K562 (cell line): ENCODE measurements around the gene VEGFA. TPM values are rescaled to one million over a fixed set of nuclear protein-coding genes. Genes with fewer than 3 reads are reported as not detected.

Experiments
- CSDE1 ChIP-seq, 2 experiments: fragments of 450-650 bp; IDR thresholded peaks; 2 replicates each; pipeline ENCODE4 v1.6.1; 2016; ENCODE audit warnings: mild to moderate bottlenecking in 1 of 2
- HCFC1 ChIP-seq: IDR thresholded peaks from 2 replicates; pipeline ENCODE4 v1.6.1; 2012; ENCODE audit warnings: low read depth, low read length, improper control_type of control experiment
- HDAC8 ChIP-seq: fragments of 450-650 bp; IDR thresholded peaks from 2 replicates; pipeline ENCODE4 v1.6.1; 2016; ENCODE audit warnings: mild to moderate bottlenecking, missing genetic modification characterization, moderate library complexity, missing compliant biosample characterization
- ILK ChIP-seq: fragments of 450-650 bp; IDR thresholded peaks from 2 replicates; pipeline ENCODE4 v1.6.1; 2016; ENCODE audit warnings: missing genetic modification characterization, low read depth, mild to moderate bottlenecking, missing compliant biosample characterization, moderate library complexity, borderline replicate concordance
- LEF1 ChIP-seq: fragments of 450-650 bp; IDR thresholded peaks from 2 replicates; pipeline ENCODE4 v1.6.1; 2016; ENCODE audit warnings: mild to moderate bottlenecking
- MEIS2 ChIP-seq: fragments of 450-650 bp; IDR thresholded peaks from 2 replicates; pipeline ENCODE4 v1.6.1; 2014; ENCODE audit warnings: mild to moderate bottlenecking; ENCODE audit not compliant: partially characterized antibody
- PATZ1 ChIP-seq: fragments of 250-450 bp; sonication (Bioruptor Pico); IDR thresholded peaks from 2 replicates; pipeline ENCODE4 v1.5.0; 2020; ENCODE audit warnings: mild to moderate bottlenecking, borderline replicate concordance
- POLR2AphosphoS5 ChIP-seq: IDR thresholded peaks from 2 replicates; pipeline ENCODE4 v1.6.1; 2011; ENCODE audit warnings: mild to moderate bottlenecking, low read depth, low read length, moderate library complexity; ENCODE audit not compliant: control insufficient read depth, insufficient read depth
- SMARCE1 ChIP-seq: fragments of 450-650 bp; IDR thresholded peaks from 2 replicates; pipeline ENCODE4 v1.7.1; 2016; ENCODE audit warnings: mild to moderate bottlenecking
- SP2 ChIP-seq: IDR thresholded peaks from 2 replicates; pipeline ENCODE4 v1.6.1; 2011; ENCODE audit warnings: mild to moderate bottlenecking, low read depth, low read length, moderate library complexity; ENCODE audit not compliant: poor library complexity, severe bottlenecking; ENCODE audit errors: extremely low read depth
- TCF7 ChIP-seq: sonication (generic); IDR thresholded peaks from 2 replicates; pipeline ENCODE4 v1.6.1; 2016; ENCODE audit warnings: antibody characterized with exemption, borderline replicate concordance
- ZNF197 ChIP-seq: fragments of 200-800 bp; sonication (Bioruptor generic); IDR thresholded peaks from 2 replicates; pipeline ENCODE4 v1.6.1; 2016; ENCODE audit warnings: low read depth, missing genetic modification characterization, missing compliant biosample characterization
- ZNF263 ChIP-seq: sonication (generic); formaldehyde crosslinking; IDR thresholded peaks from 2 replicates; pipeline ENCODE4 v1.8.0; 2022; ENCODE audit warnings: mild to moderate bottlenecking, missing genetic modification reagents, borderline replicate concordance
- ZNF282 ChIP-seq: sonication (generic); formaldehyde crosslinking; IDR thresholded peaks from 2 replicates; pipeline ENCODE4 v1.8.1; 2023; ENCODE audit warnings: missing genetic modification reagents
- ZNF41 ChIP-seq: fragments of 250-450 bp; sonication (Bioruptor Pico); conservative IDR thresholded peaks from 2 replicates; pipeline ENCODE4 v1.4.0; 2020; ENCODE audit warnings: mild to moderate bottlenecking
- polyA plus RNA-seq, 8 experiments: library from polyadenylated mRNA; depleted of rRNA in 4 of 8; stranded (reverse) in 5 of 8; unstranded in 3 of 8; fragments of >200 nt; fragmentation: Nextera tagmentation in 2 of 8; fragmentation: Illumina TruSeq in 1 of 8; extraction: Ambion mirVana in 2 of 8; extraction: Trizol in 1 of 8; gene quantifications; 2 replicates each; pipeline versions ENCODE4 v1.2.1 to v1.2.3, GENCODE V29; 2011 to 2014; ENCODE audit warnings: inconsistent platforms in 1 of 8, missing spikeins in 1 of 8
- total RNA-seq, 7 experiments: library from RNA; depleted of rRNA in 6 of 7; stranded (reverse); fragments of >200 nt in 6 of 7; fragmentation: Illumina TruSeq in 2 of 7; extraction: Trizol in 2 of 7; gene quantifications; 2 replicates each; pipeline versions ENCODE4 v1.2.1 to v1.2.3, GENCODE V29; 2011 to 2021; ENCODE audit warnings: low replicate concordance in 1 of 7
- TF ChIP-seq, protein P1 (sequence below): fragments of 150-350 bp; IDR thresholded peaks from 2 replicates; pipeline ENCODE4 v1.6.1; 2014; ENCODE audit warnings: low read depth, mild to moderate bottlenecking, low read length, borderline replicate concordance
- TF ChIP-seq, protein P2 (sequence below), 2 experiments: fragments of 450-650 bp; IDR thresholded peaks; 2 replicates each; pipeline ENCODE4 v1.6.1; 2018; ENCODE audit warnings: mild to moderate bottlenecking in 2 of 2, low read depth in 1 of 2; ENCODE audit not compliant: partially characterized antibody in 2 of 2

VEGFA gene
- total and polyA plus RNA-seq, 9 of the 15 experiments (the other 6 are each of a cell fraction or from before 2014, with no cell fraction given) = 14.0 to 271 (median 124) TPM

GRCh38 chr6:43798688-43799444 lies 28.9 kb downstream of the VEGFA start (continued):
- TF ChIP-seq TCF7 = 0 out of 2 replicates have a peak, but pooled peaks have one; percentile 14
- TF ChIP-seq, protein P1, sequence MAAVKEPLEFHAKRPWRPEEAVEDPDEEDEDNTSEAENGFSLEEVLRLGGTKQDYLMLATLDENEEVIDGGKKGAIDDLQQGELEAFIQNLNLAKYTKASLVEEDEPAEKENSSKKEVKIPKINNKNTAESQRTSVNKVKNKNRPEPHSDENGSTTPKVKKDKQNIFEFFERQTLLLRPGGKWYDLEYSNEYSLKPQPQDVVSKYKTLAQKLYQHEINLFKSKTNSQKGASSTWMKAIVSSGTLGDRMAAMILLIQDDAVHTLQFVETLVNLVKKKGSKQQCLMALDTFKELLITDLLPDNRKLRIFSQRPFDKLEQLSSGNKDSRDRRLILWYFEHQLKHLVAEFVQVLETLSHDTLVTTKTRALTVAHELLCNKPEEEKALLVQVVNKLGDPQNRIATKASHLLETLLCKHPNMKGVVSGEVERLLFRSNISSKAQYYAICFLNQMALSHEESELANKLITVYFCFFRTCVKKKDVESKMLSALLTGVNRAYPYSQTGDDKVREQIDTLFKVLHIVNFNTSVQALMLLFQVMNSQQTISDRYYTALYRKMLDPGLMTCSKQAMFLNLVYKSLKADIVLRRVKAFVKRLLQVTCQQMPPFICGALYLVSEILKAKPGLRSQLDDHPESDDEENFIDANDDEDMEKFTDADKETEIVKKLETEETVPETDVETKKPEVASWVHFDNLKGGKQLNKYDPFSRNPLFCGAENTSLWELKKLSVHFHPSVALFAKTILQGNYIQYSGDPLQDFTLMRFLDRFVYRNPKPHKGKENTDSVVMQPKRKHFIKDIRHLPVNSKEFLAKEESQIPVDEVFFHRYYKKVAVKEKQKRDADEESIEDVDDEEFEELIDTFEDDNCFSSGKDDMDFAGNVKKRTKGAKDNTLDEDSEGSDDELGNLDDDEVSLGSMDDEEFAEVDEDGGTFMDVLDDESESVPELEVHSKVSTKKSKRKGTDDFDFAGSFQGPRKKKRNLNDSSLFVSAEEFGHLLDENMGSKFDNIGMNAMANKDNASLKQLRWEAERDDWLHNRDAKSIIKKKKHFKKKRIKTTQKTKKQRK = no peak
- TF ChIP-seq SMARCE1 = peak; percentile 98
- TF ChIP-seq HCFC1 = no peak
- no peak for TF ChIP-seq ILK (tag)
- no peak for TF ChIP-seq ZNF41 (CRISPR knock-in tag)
- no peak for TF ChIP-seq HDAC8 (tag)
- TF ChIP-seq PATZ1 (CRISPR knock-in tag) = no peak
- TF ChIP-seq LEF1 = peak; percentile 89; the same call in 1 of the 2 replicates
- TF ChIP-seq SP2 = no peak
- TF ChIP-seq, protein P2, sequence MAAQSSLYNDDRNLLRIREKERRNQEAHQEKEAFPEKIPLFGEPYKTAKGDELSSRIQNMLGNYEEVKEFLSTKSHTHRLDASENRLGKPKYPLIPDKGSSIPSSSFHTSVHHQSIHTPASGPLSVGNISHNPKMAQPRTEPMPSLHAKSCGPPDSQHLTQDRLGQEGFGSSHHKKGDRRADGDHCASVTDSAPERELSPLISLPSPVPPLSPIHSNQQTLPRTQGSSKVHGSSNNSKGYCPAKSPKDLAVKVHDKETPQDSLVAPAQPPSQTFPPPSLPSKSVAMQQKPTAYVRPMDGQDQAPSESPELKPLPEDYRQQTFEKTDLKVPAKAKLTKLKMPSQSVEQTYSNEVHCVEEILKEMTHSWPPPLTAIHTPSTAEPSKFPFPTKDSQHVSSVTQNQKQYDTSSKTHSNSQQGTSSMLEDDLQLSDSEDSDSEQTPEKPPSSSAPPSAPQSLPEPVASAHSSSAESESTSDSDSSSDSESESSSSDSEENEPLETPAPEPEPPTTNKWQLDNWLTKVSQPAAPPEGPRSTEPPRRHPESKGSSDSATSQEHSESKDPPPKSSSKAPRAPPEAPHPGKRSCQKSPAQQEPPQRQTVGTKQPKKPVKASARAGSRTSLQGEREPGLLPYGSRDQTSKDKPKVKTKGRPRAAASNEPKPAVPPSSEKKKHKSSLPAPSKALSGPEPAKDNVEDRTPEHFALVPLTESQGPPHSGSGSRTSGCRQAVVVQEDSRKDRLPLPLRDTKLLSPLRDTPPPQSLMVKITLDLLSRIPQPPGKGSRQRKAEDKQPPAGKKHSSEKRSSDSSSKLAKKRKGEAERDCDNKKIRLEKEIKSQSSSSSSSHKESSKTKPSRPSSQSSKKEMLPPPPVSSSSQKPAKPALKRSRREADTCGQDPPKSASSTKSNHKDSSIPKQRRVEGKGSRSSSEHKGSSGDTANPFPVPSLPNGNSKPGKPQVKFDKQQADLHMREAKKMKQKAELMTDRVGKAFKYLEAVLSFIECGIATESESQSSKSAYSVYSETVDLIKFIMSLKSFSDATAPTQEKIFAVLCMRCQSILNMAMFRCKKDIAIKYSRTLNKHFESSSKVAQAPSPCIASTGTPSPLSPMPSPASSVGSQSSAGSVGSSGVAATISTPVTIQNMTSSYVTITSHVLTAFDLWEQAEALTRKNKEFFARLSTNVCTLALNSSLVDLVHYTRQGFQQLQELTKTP (IDR thresholded peaks at IDR 0.05; ENCODE audit: low read depth in 1 of 2, partially characterized antibody in 2 of 2) = peak in 1 of 2 experiments; percentile 72
- no peak for TF ChIP-seq ZNF282
- no peak for TF ChIP-seq POLR2AphosphoS5
- peak; percentile 59 for TF ChIP-seq MEIS2
- no peak for TF ChIP-seq ZNF263
- no peak for TF ChIP-seq ZNF197
- TF ChIP-seq CSDE1 (IDR thresholded peaks at IDR 0.05) = no peak
